ENCODE measurements around the gene LRRC36. TPM values are rescaled to one million over a fixed set of nuclear protein-coding genes. Genes with fewer than 3 reads are reported as not detected.

The LRRC36 gene
- total and polyA plus RNA-seq, 2 of the 13 experiments (the other 11 are each of a cell fraction or from before 2014, with no cell fraction given) = 0.12 to 0.15 TPM

DNA sequence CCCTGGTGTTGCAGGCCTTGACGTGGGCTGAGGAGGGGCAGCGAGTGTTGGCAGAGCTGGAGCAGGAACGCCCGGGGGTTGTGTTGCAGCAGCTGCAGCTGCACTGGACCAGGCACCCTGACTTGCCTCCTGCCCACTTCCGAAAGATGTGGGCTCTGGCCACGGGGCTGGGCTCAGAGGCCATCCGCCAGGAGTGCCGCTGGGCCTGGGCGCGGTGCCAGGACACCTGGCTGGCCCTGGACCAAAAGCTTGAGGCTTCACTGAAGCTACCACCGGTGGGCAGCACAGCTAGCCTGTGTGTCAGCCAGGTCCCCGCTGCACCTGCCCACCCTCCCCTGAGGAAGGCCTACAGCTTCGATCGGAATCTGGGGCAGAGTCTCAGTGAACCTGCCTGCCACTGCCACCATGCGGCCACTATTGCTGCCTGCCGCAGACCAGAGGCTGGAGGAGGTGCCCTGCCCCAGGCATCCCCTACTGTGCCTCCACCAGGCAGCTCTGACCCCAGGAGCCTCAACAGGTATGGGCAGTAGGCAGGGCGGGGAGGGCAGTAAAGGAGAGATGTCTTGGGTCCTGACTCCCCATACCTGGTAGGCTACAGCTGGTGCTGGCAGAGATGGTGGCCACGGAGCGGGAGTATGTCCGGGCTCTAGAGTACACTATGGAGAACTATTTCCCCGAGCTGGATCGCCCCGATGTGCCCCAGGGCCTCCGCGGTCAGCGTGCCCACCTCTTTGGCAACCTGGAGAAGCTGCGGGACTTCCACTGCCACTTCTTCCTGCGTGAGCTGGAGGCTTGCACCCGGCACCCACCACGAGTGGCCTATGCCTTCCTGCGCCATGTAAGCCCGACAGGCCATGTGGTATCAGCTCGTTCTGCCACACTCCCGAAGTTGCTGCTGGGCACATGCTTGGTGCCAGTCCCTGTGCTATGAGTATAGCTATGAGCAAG lies 41.6 kb upstream of the LRRC36 start:
- Histone ChIP-seq H2AFZ (ENCODE audit: low read length) (no peak overlapping the region), H3K4me3 (replicated peaks in 1 of 3; ENCODE audit: insufficient read depth in 1 of 3, low read depth in 2 of 3, low read length in 3 of 3) (no peak overlapping the region), H3K4me2 (ENCODE audit: low read depth, low read length) (no peak overlapping the region; the same call in 1 of the 2 replicates), H3K9me3 (ENCODE audit: low read length) (no peaks in the 10 kb centered on the region), H3K79me2 (ENCODE audit: insufficient read depth, low read length) (no peaks in the 10 kb centered on the region), H3K9ac (ENCODE audit: insufficient read depth, low read depth, low read length) (no peak overlapping the region), H4K20me1 (ENCODE audit: insufficient read depth, low read length) (no peaks in the 10 kb centered on the region), H3K36me3 (replicated peaks in 1 of 2; ENCODE audit: control insufficient read depth in 1 of 2, insufficient read depth in 2 of 2, low read length in 2 of 2) (no peaks in the 10 kb centered on the region), H3K27me3 (ENCODE audit: control insufficient read depth in 1 of 2, insufficient read depth in 2 of 2, low read length in 2 of 2) (no peaks in the 10 kb centered on the region), H3K4me1 (ENCODE audit: insufficient read depth, low read length) (peaks cover 1% of the 10 kb centered on the region), H3K27ac (ENCODE audit: extremely low read length, insufficient read depth, low read length) (no peak overlapping the region)
- DNase-seq (ENCODE audit: low spot score) (peak; percentile 54), ATAC-seq (peak; percentile 91), FAIRE-seq (peak; percentile 67)
- no TSS peak for BruUV-seq (replicated peaks)
- WGBS (ENCODE audit: low lambda C conversion rate) = 59% methylated on average over 24 of the region's 34 CpGs
- intact Hi-C loops (cut with micrococcal nuclease; ENCODE audit: unreplicated experiment) = no loop called here
- POLR2A ChIA-PET = interaction anchor here (1.0 to 1.6 kb wide), 3 partner anchors 11 to 24 kb away, joined by 3 to 5 read pairs (median 4); no protein-coding TSS in a partner anchor
- in situ Hi-C loops (cut with HindIII; ENCODE audit: extremely low pct_ligation_motif_present, low pct_unique_long_range_greater_than_20kb) = no loop called here
- CTCF ChIA-PET (ENCODE audit: low intra/inter-chr PET ratio, low total read pairs) = interaction anchor here (1.1 to 1.3 kb wide), 2 partner anchors 22 to 24 kb away, joined by 4 read pairs; no protein-coding TSS in a partner anchor
- no peak for TF ChIP-seq ATF7-NPFF (CRISPR knock-in tag; IDR thresholded peaks at IDR 0.05; ENCODE audit: low read depth)
- TF ChIP-seq ELF4 (CRISPR knock-in tag; IDR thresholded peaks at IDR 0.05; ENCODE audit: borderline replicate concordance) = no peak
- TF ChIP-seq AHR (CRISPR knock-in tag; IDR thresholded peaks at IDR 0.05) = no peak
- TF ChIP-seq MIXL1 (CRISPR knock-in tag; IDR thresholded peaks at IDR 0.05) = no peak
- no peak for TF ChIP-seq ZNF124 (CRISPR knock-in tag; IDR thresholded peaks at IDR 0.05)
- no peak for TF ChIP-seq CCDC6 (CRISPR knock-in tag; IDR thresholded peaks at IDR 0.05)
- no peak for TF ChIP-seq SIN3B (IDR thresholded peaks at IDR 0.05; ENCODE audit: low read length)
- TF ChIP-seq FOXP1 (IDR thresholded peaks at IDR 0.05) = no peak
- no peak for TF ChIP-seq FOXP1 (CRISPR knock-in tag; IDR thresholded peaks at IDR 0.05)
- TF ChIP-seq ZNF44 (CRISPR knock-in tag; IDR thresholded peaks at IDR 0.05) = no peak
- TF ChIP-seq FIP1L1 (IDR thresholded peaks at IDR 0.05; ENCODE audit: borderline replicate concordance, insufficient read depth, low read depth, low read length) = no peak
- TF ChIP-seq, protein P1, sequence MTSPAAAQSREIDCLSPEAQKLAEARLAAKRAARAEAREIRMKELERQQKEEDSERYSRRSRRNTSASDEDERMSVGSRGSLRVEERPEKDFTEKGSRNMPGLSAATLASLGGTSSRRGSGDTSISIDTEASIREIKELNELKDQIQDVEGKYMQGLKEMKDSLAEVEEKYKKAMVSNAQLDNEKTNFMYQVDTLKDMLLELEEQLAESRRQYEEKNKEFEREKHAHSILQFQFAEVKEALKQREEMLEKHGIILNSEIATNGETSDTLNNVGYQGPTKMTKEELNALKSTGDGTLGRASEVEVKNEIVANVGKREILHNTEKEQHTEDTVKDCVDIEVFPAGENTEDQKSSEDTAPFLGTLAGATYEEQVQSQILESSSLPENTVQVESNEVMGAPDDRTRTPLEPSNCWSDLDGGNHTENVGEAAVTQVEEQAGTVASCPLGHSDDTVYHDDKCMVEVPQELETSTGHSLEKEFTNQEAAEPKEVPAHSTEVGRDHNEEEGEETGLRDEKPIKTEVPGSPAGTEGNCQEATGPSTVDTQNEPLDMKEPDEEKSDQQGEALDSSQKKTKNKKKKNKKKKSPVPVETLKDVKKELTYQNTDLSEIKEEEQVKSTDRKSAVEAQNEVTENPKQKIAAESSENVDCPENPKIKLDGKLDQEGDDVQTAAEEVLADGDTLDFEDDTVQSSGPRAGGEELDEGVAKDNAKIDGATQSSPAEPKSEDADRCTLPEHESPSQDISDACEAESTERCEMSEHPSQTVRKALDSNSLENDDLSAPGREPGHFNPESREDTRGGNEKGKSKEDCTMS (CRISPR knock-in tag; conservative IDR thresholded peaks at IDR 0.05) = no peak
- TF ChIP-seq, protein P2, sequence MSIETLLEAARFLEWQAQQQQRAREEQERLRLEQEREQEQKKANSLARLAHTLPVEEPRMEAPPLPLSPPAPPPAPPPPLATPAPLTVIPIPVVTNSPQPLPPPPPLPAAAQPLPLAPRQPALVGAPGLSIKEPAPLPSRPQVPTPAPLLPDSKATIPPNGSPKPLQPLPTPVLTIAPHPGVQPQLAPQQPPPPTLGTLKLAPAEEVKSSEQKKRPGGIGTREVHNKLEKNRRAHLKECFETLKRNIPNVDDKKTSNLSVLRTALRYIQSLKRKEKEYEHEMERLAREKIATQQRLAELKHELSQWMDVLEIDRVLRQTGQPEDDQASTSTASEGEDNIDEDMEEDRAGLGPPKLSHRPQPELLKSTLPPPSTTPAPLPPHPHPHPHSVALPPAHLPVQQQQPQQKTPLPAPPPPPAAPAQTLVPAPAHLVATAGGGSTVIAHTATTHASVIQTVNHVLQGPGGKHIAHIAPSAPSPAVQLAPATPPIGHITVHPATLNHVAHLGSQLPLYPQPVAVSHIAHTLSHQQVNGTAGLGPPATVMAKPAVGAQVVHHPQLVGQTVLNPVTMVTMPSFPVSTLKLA (IDR thresholded peaks at IDR 0.05) = no peak
- no peak for TF ChIP-seq SP4 (CRISPR knock-in tag; IDR thresholded peaks at IDR 0.05)
- TF ChIP-seq, protein P3, sequence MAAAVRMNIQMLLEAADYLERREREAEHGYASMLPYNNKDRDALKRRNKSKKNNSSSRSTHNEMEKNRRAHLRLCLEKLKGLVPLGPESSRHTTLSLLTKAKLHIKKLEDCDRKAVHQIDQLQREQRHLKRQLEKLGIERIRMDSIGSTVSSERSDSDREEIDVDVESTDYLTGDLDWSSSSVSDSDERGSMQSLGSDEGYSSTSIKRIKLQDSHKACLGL (CRISPR knock-in tag; IDR thresholded peaks at IDR 0.05) = no peak
- 0 out of 2 replicates have a peak, but pooled peaks have one; percentile 63 for TF ChIP-seq ZNF343 (CRISPR knock-in tag; IDR thresholded peaks at IDR 0.05)
- peak; percentile 76 for TF ChIP-seq STAG1 (CRISPR knock-in tag; IDR thresholded peaks at IDR 0.05)
- TF ChIP-seq ZNF224 (CRISPR knock-in tag; IDR thresholded peaks at IDR 0.05) = no peak
- TF ChIP-seq RELA (CRISPR knock-in tag; IDR thresholded peaks at IDR 0.05) = no peak
- no peak for TF ChIP-seq PCBP2 (optimal IDR thresholded peaks at IDR 0.05; ENCODE audit: low read depth, low read length, poor library complexity, severe bottlenecking)
- no peak for TF ChIP-seq SRF (IDR thresholded peaks at IDR 0.05; ENCODE audit: low read depth, low read length)
- 0 out of 2 replicates have a peak, but pooled peaks have one; percentile 44 for TF ChIP-seq ZFP90 (CRISPR knock-in tag; IDR thresholded peaks at IDR 0.05; ENCODE audit: borderline replicate concordance)
